K562 (cell line): ENCODE data around the gene ABCC9.

Experiments
- ADNP ChIP-seq: fragments of 200-800 bp; sonication (Bioruptor generic); IDR thresholded peaks from 2 replicates; pipeline ENCODE4 v1.6.1; 2016; ENCODE audit warnings: missing genetic modification characterization, missing compliant biosample characterization
- POLR2A ChIP-seq: fragments of 450-650 bp; conservative IDR thresholded peaks from 2 replicates; pipeline ENCODE4 v1.6.1; 2016

- TF ChIP-seq POLR2A (no peak), ADNP (tag) (no peak)
These were observed 21.0 kb upstream of the ABCC9 start for GRCh38 chr12:21962236-21962635.
